Stimulated activated naive CD8-positive, alpha-beta T cell treated with anti-CD3 and anti-CD28 coated beads, Interleukin-15, Interleukin-2, amounts not matched to agents 100 ng/mL and 50 ng/mL, for 24 hours (primary cell): ENCODE measurements around the gene TMC6.

Source experiments
- H3K27ac Mint-ChIP-seq: one replicate; pipeline ENCODE4 v1.8.0; 2021; ENCODE audit warnings: mild to moderate bottlenecking, mixed read lengths
- H3K27me3 Mint-ChIP-seq: one replicate; pipeline ENCODE4 v1.8.0; 2021; ENCODE audit warnings: mixed read lengths
- H3K36me3 Mint-ChIP-seq: one replicate; pipeline ENCODE4 v1.8.0; 2021; ENCODE audit warnings: low read depth, mixed read lengths
- H3K4me1 Mint-ChIP-seq: one replicate; pipeline ENCODE4 v1.8.0; 2021; ENCODE audit warnings: low read depth, mixed read lengths
- H3K4me3 Mint-ChIP-seq: one replicate; pipeline ENCODE4 v1.8.0; 2021; ENCODE audit warnings: mild to moderate bottlenecking, mixed read lengths
- H3K9me3 Mint-ChIP-seq: one replicate; pipeline ENCODE4 v1.8.0; 2021; ENCODE audit warnings: mixed read lengths

Gene TMC6

GRCh38 chr17:78113804-78114785 is 14.5 kb downstream of the TMC6 start:
- H3K4me3 Mint-ChIP-seq = no peak overlapping the region
- H3K36me3 Mint-ChIP-seq = peaks cover 41% of the 10 kb centered on the region
- H3K9me3 Mint-ChIP-seq = no peaks in the 10 kb centered on the region
- peak overlapping the region; percentile 69 for H3K27ac Mint-ChIP-seq
- H3K4me1 Mint-ChIP-seq = peaks cover 32% of the 10 kb centered on the region
- H3K27me3 Mint-ChIP-seq = no peaks in the 10 kb centered on the region

GRCh38 chr17:78112518-78113471 is 15.8 kb downstream of the TMC6 start:
- Mint-ChIP-seq H3K4me1 (peaks cover 31% of the 10 kb centered on the region), H3K4me3 (no peak overlapping the region), H3K27me3 (no peaks in the 10 kb centered on the region), H3K27ac (peak overlapping the region; percentile 82), H3K9me3 (no peaks in the 10 kb centered on the region), H3K36me3 (peaks cover 42% of the 10 kb centered on the region)

- Mint-ChIP-seq H3K4me3 (no peak overlapping the region), H3K27ac (no peak overlapping the region), H3K36me3 (peaks cover 41% of the 10 kb centered on the region), H3K9me3 (no peaks in the 10 kb centered on the region), H3K4me1 (peaks cover 38% of the 10 kb centered on the region), H3K27me3 (no peaks in the 10 kb centered on the region)
Observed at GRCh38 chr17:78111727-78112517, 16.6 kb downstream of the TMC6 start.

GRCh38 chr17:78111016-78111726 is 17.4 kb downstream of the TMC6 start:
- Mint-ChIP-seq H3K27me3 (no peaks in the 10 kb centered on the region), H3K4me1 (peaks cover 40% of the 10 kb centered on the region), H3K4me3 (no peak overlapping the region), H3K36me3 (peaks cover 39% of the 10 kb centered on the region), H3K27ac (no peak overlapping the region), H3K9me3 (no peaks in the 10 kb centered on the region)

- Mint-ChIP-seq H3K4me3 (no peak overlapping the region), H3K36me3 (peaks cover 39% of the 10 kb centered on the region), H3K9me3 (no peaks in the 10 kb centered on the region), H3K27me3 (no peaks in the 10 kb centered on the region), H3K4me1 (peaks cover 40% of the 10 kb centered on the region), H3K27ac (peak overlapping the region; percentile 23)
Observed at GRCh38 chr17:78110363-78111015, 18.1 kb downstream of the TMC6 start.

- Mint-ChIP-seq H3K27ac (no peak overlapping the region), H3K9me3 (no peaks in the 10 kb centered on the region), H3K4me1 (peaks cover 34% of the 10 kb centered on the region), H3K36me3 (peaks cover 35% of the 10 kb centered on the region), H3K27me3 (no peaks in the 10 kb centered on the region), H3K4me3 (no peak overlapping the region)
Observed at GRCh38 chr17:78109489-78109761, 19.1 kb downstream of the TMC6 start.

GRCh38 chr17:78108726-78109488 is 19.6 kb downstream of the TMC6 start:
- Mint-ChIP-seq H3K9me3 (no peaks in the 10 kb centered on the region), H3K4me3 (no peak overlapping the region), H3K27me3 (no peaks in the 10 kb centered on the region), H3K4me1 (peaks cover 29% of the 10 kb centered on the region), H3K36me3 (peaks cover 32% of the 10 kb centered on the region), H3K27ac (peak overlapping the region; percentile 26)

- Mint-ChIP-seq H3K27ac (peak overlapping the region; percentile 66), H3K9me3 (no peaks in the 10 kb centered on the region), H3K36me3 (peaks cover 27% of the 10 kb centered on the region), H3K27me3 (no peaks in the 10 kb centered on the region), H3K4me3 (no peak overlapping the region), H3K4me1 (peaks cover 22% of the 10 kb centered on the region)
Observed at GRCh38 chr17:78107976-78108725, 20.4 kb downstream of the TMC6 start.

GRCh38 chr17:78107457-78107856 is 21.1 kb downstream of the TMC6 start:
- peak overlapping the region; percentile 66 for H3K27ac Mint-ChIP-seq
- H3K36me3 Mint-ChIP-seq = peaks cover 24% of the 10 kb centered on the region
- no peaks in the 10 kb centered on the region for H3K9me3 Mint-ChIP-seq
- no peaks in the 10 kb centered on the region for H3K27me3 Mint-ChIP-seq
- H3K4me1 Mint-ChIP-seq = peaks cover 15% of the 10 kb centered on the region
- H3K4me3 Mint-ChIP-seq = no peak overlapping the region

- Mint-ChIP-seq H3K9me3 (no peaks in the 10 kb centered on the region), H3K4me3 (no peak overlapping the region), H3K27ac (no peak overlapping the region), H3K27me3 (no peaks in the 10 kb centered on the region), H3K4me1 (peaks cover 14% of the 10 kb centered on the region), H3K36me3 (peaks cover 26% of the 10 kb centered on the region)
Observed at GRCh38 chr17:78106211-78106610, 22.3 kb downstream of the TMC6 start.

- H3K27ac Mint-ChIP-seq = no peak overlapping the region
- peaks cover 24% of the 10 kb centered on the region for H3K36me3 Mint-ChIP-seq
Observed at GRCh38 chr17:78105551-78105950, 23.0 kb downstream of the TMC6 start.

GRCh38 chr17:78105101-78105500 is 23.5 kb downstream of the TMC6 start:
- no peaks in the 10 kb centered on the region for H3K9me3 Mint-ChIP-seq
- H3K36me3 Mint-ChIP-seq = peaks cover 24% of the 10 kb centered on the region
- H3K4me3 Mint-ChIP-seq = no peak overlapping the region
- no peak overlapping the region for H3K27ac Mint-ChIP-seq
- H3K4me1 Mint-ChIP-seq = peaks cover 14% of the 10 kb centered on the region
- H3K27me3 Mint-ChIP-seq = no peaks in the 10 kb centered on the region

More at GRCh38 chr17:78105551-78105950, 23.0 kb downstream of the TMC6 start:
- Mint-ChIP-seq H3K4me3 (no peak overlapping the region), H3K27me3 (no peaks in the 10 kb centered on the region), H3K4me1 (peaks cover 14% of the 10 kb centered on the region), H3K9me3 (no peaks in the 10 kb centered on the region)
